Measurements from ENCODE around the gene CNOT4.

Gene CNOT4

DNA sequence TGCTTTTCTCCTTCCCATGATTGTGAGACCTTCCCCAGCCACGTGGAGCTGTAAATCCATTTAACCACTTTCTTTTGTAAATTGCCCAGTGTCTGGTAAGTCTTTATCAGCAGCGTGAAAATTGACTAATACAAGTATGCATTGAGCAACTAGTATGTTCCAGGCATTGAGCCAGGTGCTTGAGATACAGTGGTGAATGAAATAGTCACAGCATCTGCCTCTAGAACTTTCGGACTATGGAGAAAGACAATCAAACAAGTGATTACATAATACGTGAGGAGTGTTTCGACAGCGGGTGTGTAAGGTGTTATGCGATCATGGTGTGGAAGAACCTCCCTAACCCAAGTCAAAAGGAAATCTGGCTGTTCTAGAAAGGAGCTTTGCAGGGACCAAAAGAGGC, 26.2 kb upstream of the CNOT4 start:
- Histone ChIP-seq H3K4me3 (no peak overlapping the region), H3K9me3 (no peaks in the 10 kb centered on the region), H3K36me3 (replicated peaks) (no peaks in the 10 kb centered on the region), H3K27me3 (ENCODE audit: low read depth) (peaks cover 7% of the 10 kb centered on the region), H3K4me1 (no peaks in the 10 kb centered on the region)
- no peak for DNase-seq (ENCODE audit: low spot score in 2 of 2)
- in situ Hi-C loops (cut with MboI; ENCODE audit: low sequenced_read_pairs) = no loop called here

- Histone ChIP-seq H3K4me3 (no peak overlapping the region), H3K4me1 (no peaks in the 10 kb centered on the region), H3K36me3 (replicated peaks) (no peaks in the 10 kb centered on the region), H3K27me3 (ENCODE audit: low read depth) (peaks cover 5% of the 10 kb centered on the region), H3K9me3 (no peaks in the 10 kb centered on the region)
- DNase-seq (ENCODE audit: low spot score in 2 of 2) = no peak
- in situ Hi-C loops (cut with MboI; ENCODE audit: low sequenced_read_pairs) = no loop called here
Measured at GRCh38 chr7:135527025-135527424, 17.1 kb upstream of the CNOT4 start.

- H3K36me3 ChIP-seq (replicated peaks) = no peaks in the 10 kb centered on the region
- in situ Hi-C loops (cut with MboI; ENCODE audit: low sequenced_read_pairs) = no loop called here
- DNase-seq (ENCODE audit: low spot score in 2 of 2) = no peak
- H3K4me3 ChIP-seq = no peak overlapping the region
- no peaks in the 10 kb centered on the region for H3K9me3 ChIP-seq
- no peaks in the 10 kb centered on the region for H3K4me1 ChIP-seq
- no peaks in the 10 kb centered on the region for H3K27me3 ChIP-seq (ENCODE audit: low read depth)
Measured at GRCh38 chr7:135525426-135525825, 15.5 kb upstream of the CNOT4 start.

DNA sequence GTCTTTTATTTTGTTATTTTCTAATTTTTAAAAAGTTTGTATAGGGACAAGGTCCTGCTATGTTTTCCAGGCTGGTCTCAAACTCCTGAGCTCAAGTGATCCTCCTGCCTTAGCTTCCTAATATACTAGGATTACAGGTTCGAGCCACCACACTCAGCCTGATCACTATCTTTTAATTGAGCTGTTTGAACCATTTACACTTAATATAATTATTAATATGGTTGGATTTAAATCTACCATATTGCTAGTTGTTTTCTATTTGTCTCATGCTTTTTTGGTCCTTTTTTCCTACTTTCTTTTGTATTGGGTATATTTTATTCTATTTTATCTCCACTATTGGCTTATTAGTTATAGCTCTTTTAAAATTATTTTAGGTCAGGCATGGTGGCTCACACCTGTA, 13.2 kb upstream of the CNOT4 start:
- H3K4me3 ChIP-seq = no peak overlapping the region
- in situ Hi-C loops (cut with MboI; ENCODE audit: low sequenced_read_pairs) = no loop called here
- H3K9me3 ChIP-seq = no peaks in the 10 kb centered on the region
- no peaks in the 10 kb centered on the region for H3K27me3 ChIP-seq (ENCODE audit: low read depth)
- no peaks in the 10 kb centered on the region; the same call in 1 of the 2 replicates for H3K4me1 ChIP-seq
- no peak for DNase-seq (ENCODE audit: low spot score in 2 of 2)
- no peaks in the 10 kb centered on the region for H3K36me3 ChIP-seq (replicated peaks)

- Histone ChIP-seq H3K9me3 (no peaks in the 10 kb centered on the region), H3K4me1 (no peaks in the 10 kb centered on the region; the same call in 1 of the 2 replicates), H3K27me3 (ENCODE audit: low read depth) (no peaks in the 10 kb centered on the region), H3K36me3 (replicated peaks) (no peaks in the 10 kb centered on the region), H3K4me3 (no peak overlapping the region)
- in situ Hi-C loops (cut with MboI; ENCODE audit: low sequenced_read_pairs) = no loop called here
- no peak for DNase-seq (ENCODE audit: low spot score in 2 of 2)
Measured at GRCh38 chr7:135522509-135522908, 12.6 kb upstream of the CNOT4 start.

DNA sequence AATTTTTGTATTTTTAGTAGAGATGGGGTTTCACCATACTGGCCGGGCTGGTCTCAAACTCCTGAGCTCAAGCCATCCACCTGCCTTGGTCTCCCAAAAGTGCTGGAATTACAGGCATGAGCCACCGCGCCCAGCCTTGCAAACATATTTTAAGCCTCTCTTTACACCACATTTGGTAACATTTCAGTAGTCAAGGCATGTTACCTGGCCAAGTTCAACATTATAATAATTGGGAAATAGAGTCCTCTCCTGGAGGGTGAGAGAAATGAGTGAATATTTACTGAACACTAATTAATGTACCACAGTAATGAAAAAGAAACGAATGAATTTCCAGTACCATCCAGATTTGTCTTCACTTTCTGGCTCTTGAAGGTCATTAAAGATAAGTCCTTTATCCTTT, 10.0 kb upstream of the CNOT4 start:
- H3K4me1 ChIP-seq = no peaks in the 10 kb centered on the region; the same call in 1 of the 2 replicates

DNA sequence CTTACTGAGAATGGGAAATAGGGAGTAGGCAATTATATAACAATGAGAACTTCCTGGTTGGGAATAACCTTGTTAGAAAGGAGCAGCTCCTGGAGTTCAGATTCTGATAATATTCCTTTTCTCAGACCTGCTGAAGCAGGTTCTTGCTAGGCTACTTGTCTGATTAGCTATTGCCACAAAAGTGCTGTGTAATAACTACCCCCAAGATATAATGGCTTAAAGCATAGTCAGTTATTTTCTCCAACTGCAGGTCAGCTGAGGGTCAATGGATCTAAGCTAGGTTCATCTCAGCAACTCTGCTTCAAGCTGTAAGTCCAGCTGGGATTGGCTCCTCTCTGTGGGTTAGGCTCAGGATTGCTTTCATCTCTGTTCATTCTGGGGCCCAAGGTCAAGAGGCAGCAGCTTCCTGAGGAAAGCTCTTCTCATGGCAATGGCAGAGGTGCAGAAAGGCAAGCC, 9.4 kb upstream of the CNOT4 start:
- H3K27me3 ChIP-seq (ENCODE audit: low read depth) = no peaks in the 10 kb centered on the region
- no peak overlapping the region for H3K4me3 ChIP-seq
- in situ Hi-C loops (cut with MboI; ENCODE audit: low sequenced_read_pairs) = no loop called here
- DNase-seq (ENCODE audit: low spot score in 2 of 2) = no peak
- no peaks in the 10 kb centered on the region; the same call in 1 of the 2 replicates for H3K4me1 ChIP-seq
- no peaks in the 10 kb centered on the region for H3K36me3 ChIP-seq (replicated peaks)
- H3K9me3 ChIP-seq = no peaks in the 10 kb centered on the region

More for the DNA sequence above, 10.0 kb upstream of the CNOT4 start:
- Histone ChIP-seq H3K36me3 (replicated peaks) (no peaks in the 10 kb centered on the region), H3K27me3 (ENCODE audit: low read depth) (no peaks in the 10 kb centered on the region), H3K4me3 (no peak overlapping the region), H3K9me3 (no peaks in the 10 kb centered on the region)
- in situ Hi-C loops (cut with MboI; ENCODE audit: low sequenced_read_pairs) = no loop called here
- no peak for DNase-seq (ENCODE audit: low spot score in 2 of 2)

- DNase-seq (ENCODE audit: low spot score in 2 of 2) = no peak
- H3K27me3 ChIP-seq (ENCODE audit: low read depth) = no peaks in the 10 kb centered on the region
- in situ Hi-C loops (cut with MboI; ENCODE audit: low sequenced_read_pairs) = no loop called here
- H3K9me3 ChIP-seq = no peaks in the 10 kb centered on the region
- H3K4me3 ChIP-seq = no peak overlapping the region
- H3K4me1 ChIP-seq = no peaks in the 10 kb centered on the region; the same call in 1 of the 2 replicates
- no peaks in the 10 kb centered on the region for H3K36me3 ChIP-seq (replicated peaks)
Measured at GRCh38 chr7:135518748-135519147, 8.8 kb upstream of the CNOT4 start.

GRCh38 chr7:135517060-135517459, 7.2 kb upstream of the CNOT4 start:
- no peaks in the 10 kb centered on the region for H3K9me3 ChIP-seq
- in situ Hi-C loops (cut with MboI; ENCODE audit: low sequenced_read_pairs) = no loop called here
- H3K36me3 ChIP-seq (replicated peaks) = no peaks in the 10 kb centered on the region
- H3K4me1 ChIP-seq = no peaks in the 10 kb centered on the region; the same call in 1 of the 2 replicates
- no peak for DNase-seq (ENCODE audit: low spot score in 2 of 2)
- no peak overlapping the region for H3K4me3 ChIP-seq
- H3K27me3 ChIP-seq (ENCODE audit: low read depth) = no peaks in the 10 kb centered on the region

- in situ Hi-C loops (cut with MboI; ENCODE audit: low sequenced_read_pairs) = loop anchor here (5.0 kb wide), 1 partner anchor 42 kb away; the partner anchor contains the start of gene NUP205
- Histone ChIP-seq H3K9me3 (no peaks in the 10 kb centered on the region), H3K4me3 (no peak overlapping the region), H3K36me3 (replicated peaks) (no peaks in the 10 kb centered on the region), H3K27me3 (ENCODE audit: low read depth) (no peaks in the 10 kb centered on the region), H3K4me1 (no peaks in the 10 kb centered on the region; the same call in none of the 2 replicates)
- DNase-seq (ENCODE audit: low spot score in 2 of 2) = no peak
Measured at GRCh38 chr7:135514856-135515255, 5.0 kb upstream of the CNOT4 start.

- Histone ChIP-seq H3K4me1 (peaks cover 8% of the 10 kb centered on the region), H3K9me3 (no peaks in the 10 kb centered on the region), H3K4me3 (no peak overlapping the region), H3K36me3 (replicated peaks) (no peaks in the 10 kb centered on the region), H3K27me3 (ENCODE audit: low read depth) (no peaks in the 10 kb centered on the region)
- in situ Hi-C loops (cut with MboI; ENCODE audit: low sequenced_read_pairs) = loop anchor here (5.0 kb wide), 1 partner anchor 45 kb away; the partner anchor contains the start of gene NUP205
- peak; percentile 42 to 68 for DNase-seq (ENCODE audit: low spot score in 2 of 2)
Measured at GRCh38 chr7:135512135-135512887, 2.4 kb upstream of the CNOT4 start.

GRCh38 chr7:135510592-135511183, 786 bp upstream of the CNOT4 start:
- Histone ChIP-seq H3K9me3 (no peaks in the 10 kb centered on the region), H3K4me1 (peaks cover 17% of the 10 kb centered on the region), H3K4me3 (peak overlapping the region; percentile 97), H3K36me3 (replicated peaks) (no peaks in the 10 kb centered on the region), H3K27me3 (ENCODE audit: low read depth) (no peaks in the 10 kb centered on the region)
- DNase-seq (ENCODE audit: low spot score in 2 of 2) = peak in 1 of 2 experiments; percentile 18
- in situ Hi-C loops (cut with MboI; ENCODE audit: low sequenced_read_pairs) = loop anchor here (5.0 kb wide), 1 partner anchor 47 kb away; the partner anchor contains the start of gene NUP205

DNA sequence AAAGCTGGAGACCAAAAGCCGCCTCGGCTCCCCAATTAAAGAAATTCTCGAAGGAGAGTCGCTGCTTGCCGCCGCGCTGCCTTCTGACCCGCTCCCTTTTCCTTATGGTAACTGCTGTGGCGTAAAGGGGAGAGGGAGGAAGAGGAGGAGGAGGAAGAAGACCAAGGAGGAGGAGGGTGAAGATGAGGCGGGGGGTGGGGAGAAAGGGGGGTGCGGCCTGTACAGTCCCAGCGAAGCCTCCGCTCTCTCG, 388 bp downstream of the CNOT4 start:
- no peak for DNase-seq (ENCODE audit: low spot score in 2 of 2)
- H3K36me3 ChIP-seq (replicated peaks) = no peaks in the 10 kb centered on the region
- no peaks in the 10 kb centered on the region for H3K27me3 ChIP-seq (ENCODE audit: low read depth)
- in situ Hi-C loops (cut with MboI; ENCODE audit: low sequenced_read_pairs) = no loop called here
- H3K9me3 ChIP-seq = no peaks in the 10 kb centered on the region
- peak overlapping the region; percentile 97 for H3K4me3 ChIP-seq
- H3K4me1 ChIP-seq = peaks cover 17% of the 10 kb centered on the region

- Histone ChIP-seq H3K27me3 (ENCODE audit: low read depth) (no peaks in the 10 kb centered on the region), H3K4me1 (peaks cover 17% of the 10 kb centered on the region), H3K9me3 (no peaks in the 10 kb centered on the region), H3K36me3 (replicated peaks) (no peaks in the 10 kb centered on the region), H3K4me3 (peak overlapping the region; percentile 97)
- in situ Hi-C loops (cut with MboI; ENCODE audit: low sequenced_read_pairs) = no loop called here
- DNase-seq (ENCODE audit: low spot score in 2 of 2) = peak in 1 of 2 experiments; percentile 40
Measured at GRCh38 chr7:135508883-135509588, 866 bp downstream of the CNOT4 start.

Measured in HAP-1 (cell line).